WTC11 (cell line): ENCODE results near the gene FAM136A.

ENCODE experiments used
- NFYB ChIP-seq: sonication (generic); formaldehyde crosslinking; conservative IDR thresholded peaks from 2 replicates; pipeline ENCODE4 v1.8.0; 2022; ENCODE audit warnings: low read depth, missing genetic modification reagents
- NR1H2 ChIP-seq: sonication (generic); formaldehyde crosslinking; IDR thresholded peaks from 2 replicates; pipeline ENCODE4 v1.9.0; 2021; ENCODE audit warnings: mild to moderate bottlenecking, moderate library complexity, missing genetic modification reagents
- TEAD1 ChIP-seq: sonication (generic); formaldehyde crosslinking; IDR thresholded peaks from 2 replicates; pipeline ENCODE4 v1.8.0; 2022; ENCODE audit warnings: mild to moderate bottlenecking, missing genetic modification reagents
- ZNF671 ChIP-seq: fragments of 250-450 bp; sonication (Bioruptor Pico); IDR thresholded peaks from 2 replicates; pipeline ENCODE4 v1.8.0; 2021; ENCODE audit warnings: mild to moderate bottlenecking
- TF ChIP-seq, protein P1 (sequence below): fragments of 200-600 bp; IDR thresholded peaks from 2 replicates; pipeline ENCODE4 v1.8.0; 2022; ENCODE audit warnings: antibody characterized with exemption
- TF ChIP-seq, protein P2 (sequence below): sonication (generic); formaldehyde crosslinking; IDR thresholded peaks from 2 replicates; pipeline ENCODE4 v1.8.1; 2023; ENCODE audit warnings: mild to moderate bottlenecking, missing genetic modification reagents, moderate library complexity
- TF ChIP-seq, protein P3 (sequence below): sonication (generic); formaldehyde crosslinking; IDR thresholded peaks from 2 replicates; pipeline ENCODE4 v1.8.1; 2023; ENCODE audit warnings: mild to moderate bottlenecking, missing genetic modification reagents, moderate library complexity
- TF ChIP-seq, protein P4 (sequence below): sonication (generic); formaldehyde crosslinking; IDR thresholded peaks from 2 replicates; pipeline ENCODE4 v1.8.0; 2022; ENCODE audit warnings: mild to moderate bottlenecking, missing genetic modification reagents
- TF ChIP-seq, protein P5 (sequence below): sonication (generic); formaldehyde crosslinking; IDR thresholded peaks from 2 replicates; pipeline ENCODE4 v1.8.1; 2022; ENCODE audit warnings: missing genetic modification reagents, borderline replicate concordance
- TF ChIP-seq, protein P6 (sequence below): sonication (generic); formaldehyde crosslinking; IDR thresholded peaks from 2 replicates; pipeline ENCODE4 v1.8.0; 2022; ENCODE audit warnings: missing genetic modification reagents
- TF ChIP-seq, protein P7 (sequence below): sonication (generic); formaldehyde crosslinking; IDR thresholded peaks from 2 replicates; pipeline ENCODE4 v1.8.0; 2022; ENCODE audit warnings: mild to moderate bottlenecking, missing genetic modification reagents

DNA sequence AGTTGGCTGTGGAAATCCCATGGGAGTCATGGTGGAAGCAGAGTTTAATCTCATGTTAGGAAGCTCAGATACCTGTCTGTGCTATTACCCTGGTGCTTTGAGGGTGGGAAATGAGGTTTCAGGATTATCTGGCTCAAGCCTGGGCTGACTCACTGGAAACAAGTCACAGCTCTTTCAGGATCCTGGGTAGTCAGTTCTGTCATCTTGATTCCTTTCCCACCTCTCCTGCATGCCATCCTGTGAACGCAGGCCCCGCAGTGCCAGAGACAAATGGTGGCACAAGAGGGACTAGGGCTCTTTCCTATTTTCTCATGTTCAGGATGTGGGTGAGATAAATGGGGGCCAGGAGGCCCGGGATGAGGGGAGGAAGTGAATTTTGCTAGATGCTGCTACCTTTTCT is 3.7 kb upstream of the FAM136A start:
- TF ChIP-seq, protein P1, sequence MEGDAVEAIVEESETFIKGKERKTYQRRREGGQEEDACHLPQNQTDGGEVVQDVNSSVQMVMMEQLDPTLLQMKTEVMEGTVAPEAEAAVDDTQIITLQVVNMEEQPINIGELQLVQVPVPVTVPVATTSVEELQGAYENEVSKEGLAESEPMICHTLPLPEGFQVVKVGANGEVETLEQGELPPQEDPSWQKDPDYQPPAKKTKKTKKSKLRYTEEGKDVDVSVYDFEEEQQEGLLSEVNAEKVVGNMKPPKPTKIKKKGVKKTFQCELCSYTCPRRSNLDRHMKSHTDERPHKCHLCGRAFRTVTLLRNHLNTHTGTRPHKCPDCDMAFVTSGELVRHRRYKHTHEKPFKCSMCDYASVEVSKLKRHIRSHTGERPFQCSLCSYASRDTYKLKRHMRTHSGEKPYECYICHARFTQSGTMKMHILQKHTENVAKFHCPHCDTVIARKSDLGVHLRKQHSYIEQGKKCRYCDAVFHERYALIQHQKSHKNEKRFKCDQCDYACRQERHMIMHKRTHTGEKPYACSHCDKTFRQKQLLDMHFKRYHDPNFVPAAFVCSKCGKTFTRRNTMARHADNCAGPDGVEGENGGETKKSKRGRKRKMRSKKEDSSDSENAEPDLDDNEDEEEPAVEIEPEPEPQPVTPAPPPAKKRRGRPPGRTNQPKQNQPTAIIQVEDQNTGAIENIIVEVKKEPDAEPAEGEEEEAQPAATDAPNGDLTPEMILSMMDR, result no peak
- no peak for TF ChIP-seq NR1H2 (CRISPR knock-in tag)
- TF ChIP-seq, protein P2, sequence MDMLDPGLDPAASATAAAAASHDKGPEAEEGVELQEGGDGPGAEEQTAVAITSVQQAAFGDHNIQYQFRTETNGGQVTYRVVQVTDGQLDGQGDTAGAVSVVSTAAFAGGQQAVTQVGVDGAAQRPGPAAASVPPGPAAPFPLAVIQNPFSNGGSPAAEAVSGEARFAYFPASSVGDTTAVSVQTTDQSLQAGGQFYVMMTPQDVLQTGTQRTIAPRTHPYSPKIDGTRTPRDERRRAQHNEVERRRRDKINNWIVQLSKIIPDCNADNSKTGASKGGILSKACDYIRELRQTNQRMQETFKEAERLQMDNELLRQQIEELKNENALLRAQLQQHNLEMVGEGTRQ (CRISPR knock-in tag), result no peak
- TF ChIP-seq, protein P3, sequence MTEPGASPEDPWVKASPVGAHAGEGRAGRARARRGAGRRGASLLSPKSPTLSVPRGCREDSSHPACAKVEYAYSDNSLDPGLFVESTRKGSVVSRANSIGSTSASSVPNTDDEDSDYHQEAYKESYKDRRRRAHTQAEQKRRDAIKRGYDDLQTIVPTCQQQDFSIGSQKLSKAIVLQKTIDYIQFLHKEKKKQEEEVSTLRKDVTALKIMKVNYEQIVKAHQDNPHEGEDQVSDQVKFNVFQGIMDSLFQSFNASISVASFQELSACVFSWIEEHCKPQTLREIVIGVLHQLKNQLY (CRISPR knock-in tag), result no peak
- TF ChIP-seq, protein P4, sequence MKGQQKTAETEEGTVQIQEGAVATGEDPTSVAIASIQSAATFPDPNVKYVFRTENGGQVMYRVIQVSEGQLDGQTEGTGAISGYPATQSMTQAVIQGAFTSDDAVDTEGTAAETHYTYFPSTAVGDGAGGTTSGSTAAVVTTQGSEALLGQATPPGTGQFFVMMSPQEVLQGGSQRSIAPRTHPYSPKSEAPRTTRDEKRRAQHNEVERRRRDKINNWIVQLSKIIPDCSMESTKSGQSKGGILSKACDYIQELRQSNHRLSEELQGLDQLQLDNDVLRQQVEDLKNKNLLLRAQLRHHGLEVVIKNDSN, result no peak
- TF ChIP-seq TEAD1, result no peak
- TF ChIP-seq, protein P5, sequence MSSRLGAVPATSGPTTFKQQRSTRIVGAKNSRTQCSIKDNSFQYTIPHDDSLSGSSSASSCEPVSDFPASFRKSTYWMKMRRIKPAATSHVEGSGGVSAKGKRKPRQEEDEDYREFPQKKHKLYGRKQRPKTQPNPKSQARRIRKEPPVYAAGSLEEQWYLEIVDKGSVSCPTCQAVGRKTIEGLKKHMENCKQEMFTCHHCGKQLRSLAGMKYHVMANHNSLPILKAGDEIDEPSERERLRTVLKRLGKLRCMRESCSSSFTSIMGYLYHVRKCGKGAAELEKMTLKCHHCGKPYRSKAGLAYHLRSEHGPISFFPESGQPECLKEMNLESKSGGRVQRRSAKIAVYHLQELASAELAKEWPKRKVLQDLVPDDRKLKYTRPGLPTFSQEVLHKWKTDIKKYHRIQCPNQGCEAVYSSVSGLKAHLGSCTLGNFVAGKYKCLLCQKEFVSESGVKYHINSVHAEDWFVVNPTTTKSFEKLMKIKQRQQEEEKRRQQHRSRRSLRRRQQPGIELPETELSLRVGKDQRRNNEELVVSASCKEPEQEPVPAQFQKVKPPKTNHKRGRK, result no peak
- no peak for TF ChIP-seq NFYB
- TF ChIP-seq ZNF671 (CRISPR knock-in tag), result no peak
- TF ChIP-seq, protein P6, sequence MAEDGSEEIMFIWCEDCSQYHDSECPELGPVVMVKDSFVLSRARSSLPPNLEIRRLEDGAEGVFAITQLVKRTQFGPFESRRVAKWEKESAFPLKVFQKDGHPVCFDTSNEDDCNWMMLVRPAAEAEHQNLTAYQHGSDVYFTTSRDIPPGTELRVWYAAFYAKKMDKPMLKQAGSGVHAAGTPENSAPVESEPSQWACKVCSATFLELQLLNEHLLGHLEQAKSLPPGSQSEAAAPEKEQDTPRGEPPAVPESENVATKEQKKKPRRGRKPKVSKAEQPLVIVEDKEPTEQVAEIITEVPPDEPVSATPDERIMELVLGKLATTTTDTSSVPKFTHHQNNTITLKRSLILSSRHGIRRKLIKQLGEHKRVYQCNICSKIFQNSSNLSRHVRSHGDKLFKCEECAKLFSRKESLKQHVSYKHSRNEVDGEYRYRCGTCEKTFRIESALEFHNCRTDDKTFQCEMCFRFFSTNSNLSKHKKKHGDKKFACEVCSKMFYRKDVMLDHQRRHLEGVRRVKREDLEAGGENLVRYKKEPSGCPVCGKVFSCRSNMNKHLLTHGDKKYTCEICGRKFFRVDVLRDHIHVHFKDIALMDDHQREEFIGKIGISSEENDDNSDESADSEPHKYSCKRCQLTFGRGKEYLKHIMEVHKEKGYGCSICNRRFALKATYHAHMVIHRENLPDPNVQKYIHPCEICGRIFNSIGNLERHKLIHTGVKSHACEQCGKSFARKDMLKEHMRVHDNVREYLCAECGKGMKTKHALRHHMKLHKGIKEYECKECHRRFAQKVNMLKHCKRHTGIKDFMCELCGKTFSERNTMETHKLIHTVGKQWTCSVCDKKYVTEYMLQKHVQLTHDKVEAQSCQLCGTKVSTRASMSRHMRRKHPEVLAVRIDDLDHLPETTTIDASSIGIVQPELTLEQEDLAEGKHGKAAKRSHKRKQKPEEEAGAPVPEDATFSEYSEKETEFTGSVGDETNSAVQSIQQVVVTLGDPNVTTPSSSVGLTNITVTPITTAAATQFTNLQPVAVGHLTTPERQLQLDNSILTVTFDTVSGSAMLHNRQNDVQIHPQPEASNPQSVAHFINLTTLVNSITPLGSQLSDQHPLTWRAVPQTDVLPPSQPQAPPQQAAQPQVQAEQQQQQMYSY (CRISPR knock-in tag), result no peak
- TF ChIP-seq, protein P7, sequence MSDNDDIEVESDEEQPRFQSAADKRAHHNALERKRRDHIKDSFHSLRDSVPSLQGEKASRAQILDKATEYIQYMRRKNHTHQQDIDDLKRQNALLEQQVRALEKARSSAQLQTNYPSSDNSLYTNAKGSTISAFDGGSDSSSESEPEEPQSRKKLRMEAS, result no peak
